Stimulated activated CD4-positive, alpha-beta T cell treated with anti-CD3 and anti-CD28 coated beads, Interleukin-2, amount 100 ng/mL, for 4 hours (primary cell): ENCODE measurements around the gene RSPH9.
A peak's percentile ranks its signal among the peaks of the same experiment; 100 is the strongest.
"Not testable (repeated sequence)": the region's sequence is repeated elsewhere in the genome, so short reads cannot be mapped to it uniquely, and the experiment has no call there.

ENCODE experiments used
- DNase-seq: peaks from one replicate; pipeline ENCODE4 v3.0.0-alpha.2; 2020; ENCODE audit warnings: low read depth

Gene RSPH9

DNA sequence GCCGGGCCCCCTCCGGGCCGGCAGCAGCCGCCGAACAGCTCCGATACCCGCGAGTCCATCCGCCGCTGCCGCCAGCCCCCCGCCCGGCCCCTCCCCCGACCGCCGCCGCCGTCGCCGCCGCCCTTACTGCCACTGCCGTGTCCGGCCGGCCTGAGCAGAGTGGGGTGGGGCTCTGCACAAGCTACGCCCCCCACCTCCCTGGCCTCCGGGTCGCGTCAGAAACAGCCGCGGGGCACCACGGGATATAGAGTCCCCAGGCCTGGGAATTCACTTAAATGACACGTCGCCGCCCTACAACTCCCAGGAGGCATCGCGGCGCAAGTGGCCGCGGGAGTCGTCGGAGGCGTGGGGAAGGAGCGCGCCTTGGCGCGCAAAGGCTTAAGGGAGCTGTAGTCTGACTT lies 15.7 kb upstream of the RSPH9 start, which contains the start of gene GTPBP2:
Gene GTPBP2 (minus strand): TSS at position 161 of the 401 bp plus-strand sequence. CDS start 102 bp downstream, at position 59.
- peak; percentile 96 for DNase-seq

DNA sequence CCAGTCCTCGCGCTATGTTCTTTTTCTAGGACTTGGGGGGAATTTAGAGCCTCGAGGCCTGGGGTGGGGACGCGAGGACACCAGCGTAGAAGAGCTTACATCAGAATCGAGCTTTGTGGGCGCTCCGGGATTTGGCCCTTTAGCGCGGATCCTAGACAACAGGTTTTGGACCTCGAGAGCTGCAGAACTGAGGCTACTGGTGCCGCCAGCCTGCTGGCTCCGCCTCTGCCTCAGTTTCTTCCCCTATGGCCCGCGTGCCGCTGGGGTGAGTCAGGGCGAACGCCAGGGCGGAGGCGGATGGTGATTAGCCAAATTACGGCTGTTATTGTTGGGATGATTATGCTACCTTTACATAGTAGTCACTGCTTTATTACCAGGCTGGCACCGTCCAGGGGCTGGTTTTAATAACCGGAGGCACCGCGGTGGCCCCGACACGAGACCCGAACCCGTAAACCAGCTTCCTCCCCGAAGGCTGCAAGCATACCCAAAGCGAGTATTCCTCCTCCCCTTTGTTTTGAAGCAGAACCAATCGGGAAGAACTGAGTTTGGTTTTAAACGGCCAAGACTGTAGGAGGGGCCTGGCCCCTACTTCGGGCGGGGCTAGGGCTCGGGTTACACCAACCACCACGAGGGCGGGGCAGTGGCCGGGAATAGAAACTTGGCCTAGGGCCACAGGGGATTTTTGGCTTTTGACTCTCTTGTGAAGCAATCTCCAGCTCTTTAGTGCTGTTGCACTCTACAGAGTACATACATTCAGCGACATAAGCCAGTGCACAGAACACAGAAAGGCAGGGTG lies 15.1 kb upstream of the RSPH9 start:
- DNase-seq = peak; percentile 78

DNA sequence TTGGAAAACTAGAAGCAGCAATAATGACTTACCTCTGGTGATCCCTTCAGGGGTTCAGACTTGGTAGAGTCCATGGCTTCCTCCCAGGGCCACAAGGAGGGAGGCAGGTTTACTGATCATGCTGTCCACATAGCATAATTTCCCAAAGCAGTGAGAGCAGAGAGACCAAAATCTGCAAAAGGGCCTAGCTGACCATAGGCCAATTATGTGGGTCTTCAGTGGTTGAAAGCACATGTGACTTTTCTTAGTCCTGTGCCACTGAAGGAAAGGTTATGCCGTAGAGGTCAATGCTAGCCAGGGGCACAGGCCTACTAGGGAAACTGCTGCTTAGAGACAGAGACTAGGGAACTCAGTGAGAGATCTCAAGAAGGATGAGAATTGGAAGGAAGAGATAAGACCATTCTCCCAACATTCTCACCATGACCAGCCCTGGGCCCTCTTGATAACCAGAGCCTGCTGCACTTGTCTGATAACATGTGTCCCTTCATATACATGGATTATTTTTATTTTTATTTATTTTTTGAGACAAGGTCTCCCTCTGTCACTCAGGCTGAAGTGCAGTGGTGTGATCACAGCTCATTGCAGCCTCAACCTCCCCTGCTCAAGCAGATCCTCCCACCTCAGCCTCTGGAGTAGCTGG lies 13.7 kb upstream of the RSPH9 start:
- no peak for DNase-seq

DNA sequence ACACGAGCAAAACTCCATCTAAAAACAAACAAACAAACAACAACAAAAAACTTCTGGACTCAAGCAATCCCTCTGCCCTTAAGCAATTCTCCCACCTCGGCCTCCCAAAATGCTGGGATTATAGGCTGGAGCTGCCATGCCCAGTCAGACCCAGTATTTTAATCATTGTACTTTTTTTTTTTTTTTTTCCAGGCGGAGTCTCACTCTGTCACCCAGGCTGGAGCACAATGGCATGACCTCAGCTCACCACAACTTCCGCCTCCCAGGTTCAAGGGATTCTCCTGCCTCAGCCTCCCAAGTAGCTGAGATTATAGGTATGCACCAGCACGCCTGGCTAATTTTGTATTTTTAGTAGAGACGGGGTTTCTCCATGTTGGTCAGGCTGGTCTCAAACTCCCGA lies 11.8 kb upstream of the RSPH9 start:
- DNase-seq = not testable (repeated sequence)

DNA sequence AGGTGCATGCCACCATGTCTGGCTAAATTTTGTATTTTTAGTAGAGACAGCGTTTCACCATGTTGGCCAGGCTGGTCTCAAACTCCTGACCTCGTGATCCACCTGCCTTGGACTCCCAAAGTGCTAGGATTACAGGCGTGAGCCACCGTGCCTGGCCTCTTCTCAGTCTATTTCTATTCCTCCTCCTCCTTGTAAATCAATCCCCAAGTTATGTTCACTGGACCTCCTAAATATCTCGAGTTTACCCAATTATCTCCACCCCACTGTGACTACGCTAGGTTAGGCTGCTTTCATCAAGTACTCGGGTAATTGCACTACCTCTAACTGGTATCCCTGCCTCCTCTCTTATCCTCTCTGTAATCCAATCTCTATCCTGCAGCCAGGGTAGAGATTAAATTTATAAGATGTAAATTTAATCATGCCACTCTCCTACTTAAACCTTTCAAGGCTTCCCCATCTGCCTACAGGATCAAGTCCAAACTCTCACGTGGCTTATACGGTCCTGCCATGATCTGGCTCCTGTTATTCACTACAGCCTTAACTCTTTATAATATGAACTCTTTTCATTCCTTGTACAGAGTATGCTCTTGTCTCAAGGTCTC lies 10.0 kb upstream of the RSPH9 start:
- DNase-seq = no peak

DNA sequence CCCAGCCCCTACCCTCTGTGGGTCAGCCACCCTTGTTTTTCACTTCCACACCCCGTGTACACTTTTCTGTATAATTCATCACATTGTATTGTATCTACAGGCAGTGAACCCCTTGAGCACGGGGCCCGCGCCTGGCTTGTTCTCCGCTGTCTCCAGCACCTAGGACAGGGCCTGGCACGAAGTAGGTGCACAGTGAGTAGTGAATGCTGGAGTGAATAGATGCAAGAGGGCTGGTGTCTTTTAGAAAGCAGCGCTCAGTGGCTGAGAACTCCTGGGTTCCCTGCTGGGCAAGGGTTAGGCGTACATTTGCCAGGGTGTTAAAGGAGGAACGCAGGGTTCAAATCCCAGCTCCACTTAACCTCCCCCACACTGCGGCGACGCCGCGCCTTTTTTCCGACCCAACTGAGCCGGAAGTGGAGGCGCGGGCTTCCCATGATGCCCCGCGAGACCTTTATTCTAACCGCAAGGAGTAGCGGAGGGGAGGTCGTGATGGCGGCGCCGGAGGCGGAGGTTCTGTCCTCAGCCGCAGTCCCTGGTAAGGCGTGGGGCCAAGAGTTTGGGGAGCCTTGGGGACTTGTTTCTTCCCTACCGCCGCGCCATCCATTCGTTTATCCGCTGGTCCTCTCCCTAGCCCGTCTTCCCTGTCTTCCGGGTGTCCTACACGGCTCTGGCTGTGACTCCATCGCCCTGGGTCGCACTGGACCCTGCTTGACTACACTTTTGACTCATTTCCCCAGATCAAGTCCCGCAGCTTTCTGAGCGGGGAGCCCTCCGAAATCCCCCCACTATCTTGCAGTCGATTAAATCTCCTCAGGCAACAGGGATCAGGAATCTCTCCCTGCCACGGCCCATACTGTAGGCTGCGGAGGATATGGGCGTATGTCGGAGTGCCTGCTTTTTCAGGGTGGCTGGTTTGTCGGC lies 9.2 kb upstream of the RSPH9 start, which contains the start of gene MAD2L1BP:
Gene MAD2L1BP (plus strand): TSS at position 454 of the 921 bp plus-strand sequence. CDS start 36 bp downstream, at position 490.
- DNase-seq = peak; percentile 83

DNA sequence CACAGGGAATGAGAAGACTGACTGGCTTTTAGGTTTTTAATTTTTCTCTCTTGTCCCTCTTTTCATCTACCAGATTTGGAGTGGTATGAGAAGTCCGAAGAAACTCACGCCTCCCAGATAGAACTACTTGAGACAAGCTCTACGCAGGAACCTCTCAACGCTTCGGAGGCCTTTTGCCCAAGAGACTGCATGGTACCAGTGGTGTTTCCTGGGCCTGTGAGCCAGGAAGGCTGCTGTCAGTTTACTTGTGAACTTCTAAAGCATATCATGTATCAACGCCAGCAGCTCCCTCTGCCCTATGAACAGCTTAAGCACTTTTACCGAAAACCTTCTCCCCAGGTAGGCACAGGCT lies 8.6 kb upstream of the RSPH9 start:
- DNase-seq = no peak

DNA sequence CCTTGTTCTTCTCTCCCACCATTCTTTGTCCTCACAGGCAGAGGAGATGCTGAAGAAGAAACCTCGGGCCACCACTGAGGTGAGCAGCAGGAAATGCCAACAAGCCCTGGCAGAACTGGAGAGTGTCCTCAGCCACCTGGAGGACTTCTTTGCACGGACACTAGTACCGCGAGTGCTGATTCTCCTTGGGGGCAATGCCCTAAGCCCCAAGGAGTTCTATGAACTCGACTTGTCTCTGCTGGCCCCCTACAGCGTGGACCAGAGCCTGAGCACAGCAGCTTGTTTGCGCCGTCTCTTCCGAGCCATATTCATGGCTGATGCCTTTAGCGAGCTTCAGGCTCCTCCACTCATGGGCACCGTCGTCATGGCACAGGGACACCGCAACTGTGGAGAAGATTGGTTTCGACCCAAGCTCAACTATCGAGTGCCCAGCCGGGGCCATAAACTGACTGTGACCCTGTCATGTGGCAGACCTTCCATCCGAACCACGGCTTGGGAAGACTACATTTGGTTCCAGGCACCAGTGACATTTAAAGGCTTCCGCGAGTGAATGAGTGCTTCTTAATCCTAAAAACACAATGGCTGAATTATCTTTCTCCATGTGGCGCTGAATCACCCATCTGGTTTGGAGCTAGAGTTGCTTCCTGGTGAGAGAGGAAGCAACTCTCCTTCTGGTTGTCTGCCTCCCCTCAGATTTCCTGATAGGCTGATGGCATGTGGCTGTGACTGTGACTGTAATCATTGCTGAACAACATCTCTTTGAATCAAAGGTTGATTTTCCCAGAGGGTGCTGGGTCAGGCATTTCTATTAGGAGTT lies 4.6 kb upstream of the RSPH9 start:
- no peak for DNase-seq

DNA sequence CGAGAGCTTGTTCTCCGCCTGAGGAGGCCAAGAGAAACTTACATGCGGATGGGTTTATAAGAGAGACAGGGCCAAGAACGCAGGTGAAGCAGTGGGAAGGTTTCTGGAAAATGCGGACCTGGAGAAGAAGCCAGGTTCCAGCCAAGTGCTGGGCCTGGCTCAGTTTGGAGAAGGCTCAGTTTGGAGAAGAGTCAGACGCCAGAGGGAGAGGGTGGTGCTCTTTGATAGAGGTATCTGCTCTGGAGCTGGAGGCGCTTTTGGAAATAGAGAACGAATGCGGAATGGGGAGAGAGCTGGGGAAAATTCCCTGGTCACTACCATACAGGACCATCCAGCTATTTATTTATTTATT lies 753 bp downstream of the RSPH9 start:
- no peak for DNase-seq

DNA sequence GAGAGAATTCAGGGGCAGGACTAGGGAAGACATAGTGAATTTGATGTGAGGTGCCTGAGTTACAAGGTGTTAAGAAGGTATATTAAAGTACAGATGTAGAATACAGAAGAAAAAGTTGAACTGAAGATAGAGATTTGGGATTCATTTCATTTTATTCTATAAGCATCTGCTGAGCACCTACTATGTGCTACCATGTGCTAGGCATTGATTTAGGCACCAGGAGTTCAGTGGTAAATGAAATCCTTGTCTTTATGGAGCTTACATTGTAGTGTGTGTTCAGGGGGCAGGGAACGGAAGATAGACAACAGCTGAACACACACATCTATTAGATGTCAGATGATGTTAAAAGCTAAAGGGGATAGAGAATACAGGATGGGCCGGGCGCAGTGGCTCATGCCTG lies 2.8 kb downstream of the RSPH9 start:
- DNase-seq = no peak

DNA sequence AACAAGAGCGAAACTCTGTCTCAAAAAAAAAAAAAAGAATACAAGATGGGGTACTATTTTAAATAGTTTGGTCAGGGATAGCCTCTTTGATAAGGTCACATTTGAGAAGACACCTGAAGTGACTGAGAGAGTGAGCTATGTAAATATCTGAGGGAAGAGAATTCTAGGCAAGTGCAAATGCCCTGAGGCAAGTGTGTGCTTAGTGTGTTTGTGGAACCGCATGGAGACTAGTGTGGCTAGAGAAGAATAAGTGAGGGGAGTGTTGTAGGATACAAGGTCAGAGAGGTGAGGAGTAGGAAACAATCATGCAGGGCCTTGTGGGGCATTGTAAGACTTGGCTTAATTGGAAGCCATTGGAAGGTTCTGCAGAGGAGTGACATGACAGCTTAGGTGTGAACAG lies 3.4 kb downstream of the RSPH9 start:
- no peak for DNase-seq

DNA sequence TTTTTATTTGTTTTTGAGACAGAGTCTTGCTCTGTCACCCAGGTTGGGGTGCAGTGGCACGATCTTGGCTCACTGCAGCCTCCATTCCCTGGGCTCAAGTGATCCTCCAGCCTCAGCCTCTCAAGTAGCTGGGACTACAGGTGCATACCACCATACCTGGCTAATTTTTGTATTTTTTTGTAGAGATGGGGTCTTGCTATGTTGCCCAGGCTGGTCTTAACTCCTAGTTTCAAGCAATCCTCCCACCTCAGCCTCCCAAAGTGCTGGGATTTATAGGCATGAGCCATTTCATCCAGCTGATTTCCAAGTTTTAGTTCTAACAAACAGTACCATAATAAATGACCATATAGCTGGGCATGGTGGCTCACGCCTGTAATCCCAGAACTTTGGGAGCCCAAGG lies 8.0 kb downstream of the RSPH9 start:
- DNase-seq = not testable (repeated sequence)

DNA sequence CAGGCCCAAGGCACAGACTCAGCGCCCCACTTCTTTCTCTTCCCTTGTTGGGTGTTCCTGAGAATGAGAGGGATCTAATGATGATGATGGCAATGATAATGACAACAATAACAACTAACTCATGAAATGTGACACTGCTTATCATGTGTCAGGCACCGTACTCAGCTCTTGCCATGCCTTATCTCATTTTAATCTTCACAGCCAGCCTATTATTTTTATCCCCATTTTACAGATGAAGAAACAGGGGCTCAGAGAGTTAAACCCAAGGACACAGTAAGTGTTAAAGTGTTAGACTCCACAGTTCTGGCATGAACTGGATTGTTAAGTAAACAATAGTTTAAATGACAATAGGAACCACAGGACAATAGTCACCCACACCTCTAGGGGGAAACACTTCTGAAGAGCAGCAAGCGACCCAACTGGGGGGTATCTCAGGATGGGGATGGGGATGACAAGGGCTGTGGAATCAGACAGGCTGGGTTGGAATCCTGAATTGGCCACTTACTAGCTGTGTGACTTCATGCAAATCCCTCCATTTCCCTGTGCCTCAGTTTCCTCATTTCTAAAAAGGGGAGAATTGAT lies 12.5 kb downstream of the RSPH9 start:
- DNase-seq = no peak

DNA sequence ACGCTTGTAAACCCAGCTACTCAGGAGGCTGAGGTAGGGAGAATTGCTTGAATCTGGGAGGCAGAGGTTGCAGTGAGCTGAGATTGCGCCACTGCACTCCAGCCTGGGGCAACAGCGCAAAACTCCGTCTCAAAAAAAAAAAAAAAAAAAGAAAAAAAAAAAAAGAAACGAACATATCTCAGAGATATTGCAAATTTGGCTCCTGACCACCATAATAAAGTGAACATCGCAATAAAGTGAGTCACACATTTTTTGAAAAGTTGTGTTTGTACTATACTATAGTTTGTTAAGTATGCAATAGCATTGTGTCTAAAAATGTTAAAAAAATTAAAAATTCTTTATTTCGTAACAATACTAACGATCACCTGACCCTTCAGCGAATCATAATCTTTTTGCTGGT lies 13.3 kb downstream of the RSPH9 start:
- no peak for DNase-seq

DNA sequence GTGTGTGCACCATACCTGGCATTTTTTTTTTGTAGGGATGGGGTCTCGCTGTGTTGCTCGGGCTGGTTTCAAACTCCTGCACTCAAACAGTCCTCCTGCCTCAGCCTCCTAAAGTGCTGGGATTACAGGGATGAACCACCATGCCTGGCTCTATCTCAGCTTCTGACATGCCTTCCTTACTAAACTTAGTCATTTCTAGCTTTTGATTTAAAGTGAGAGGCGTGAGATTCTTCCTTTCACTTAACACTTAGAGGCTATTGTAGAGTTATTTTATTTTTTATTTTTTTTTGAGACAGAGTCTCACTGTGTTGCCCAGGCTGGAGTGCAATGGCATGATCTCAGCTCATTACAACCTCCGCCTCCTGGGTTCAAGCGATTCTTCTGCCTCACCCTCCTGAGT lies 18.1 kb downstream of the RSPH9 start:
- not testable (repeated sequence) for DNase-seq

DNA sequence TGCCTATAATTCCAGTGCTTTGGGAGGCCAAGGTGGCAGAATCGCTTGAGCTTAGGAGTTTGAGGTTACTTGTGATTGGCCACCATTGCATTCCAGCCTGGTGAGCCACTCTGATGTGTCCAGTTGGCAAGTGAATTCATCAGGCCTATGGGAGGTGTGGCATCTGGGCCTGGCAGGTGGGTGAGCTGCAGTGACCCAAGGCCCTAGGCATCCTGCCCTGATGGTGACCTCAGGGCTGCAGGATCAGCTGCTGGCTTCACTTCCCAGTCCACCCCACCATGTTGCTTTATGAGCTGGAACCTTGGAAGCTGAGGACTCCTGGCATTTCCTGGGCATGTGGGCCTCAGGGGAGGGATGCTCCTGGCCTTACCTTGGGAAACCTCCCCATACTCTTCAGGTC lies 20.5 kb downstream of the RSPH9 start:
- no peak for DNase-seq

DNA sequence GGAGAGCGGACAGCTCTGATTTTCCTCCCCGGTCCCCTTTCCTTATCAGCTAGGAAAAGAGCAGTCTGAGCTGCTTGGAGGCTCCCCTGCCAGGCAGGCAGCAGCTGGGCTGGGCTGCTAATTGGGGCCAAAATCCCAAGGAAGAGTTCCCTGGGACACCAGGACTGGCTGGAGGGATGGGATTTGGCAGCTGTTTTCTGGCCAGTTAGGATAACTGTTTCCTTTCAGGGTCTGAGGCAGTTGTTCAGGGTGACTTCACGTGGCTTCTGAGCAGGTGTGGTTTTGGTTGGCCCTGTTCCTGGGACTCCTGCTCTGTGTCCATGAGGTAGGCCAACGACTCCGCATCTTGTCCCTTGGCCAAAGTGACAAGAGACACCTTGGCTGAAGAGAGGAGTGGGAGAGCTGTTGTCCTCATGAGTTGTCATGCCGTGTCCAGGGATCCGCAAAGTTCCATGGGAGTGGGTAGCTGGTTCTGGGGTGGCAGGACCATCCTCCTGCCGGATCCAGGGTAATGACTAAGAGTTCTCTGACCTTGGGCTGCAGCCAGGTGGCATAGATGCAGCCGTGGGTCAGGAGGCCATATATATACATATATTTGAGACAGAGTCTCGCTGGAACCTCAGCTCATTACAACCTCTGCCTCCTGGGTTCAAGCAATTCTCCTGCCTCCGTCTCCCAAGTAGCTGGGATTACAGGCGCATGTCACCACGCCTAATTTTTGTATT lies 21.5 kb downstream of the RSPH9 start:
- DNase-seq = no peak

DNA sequence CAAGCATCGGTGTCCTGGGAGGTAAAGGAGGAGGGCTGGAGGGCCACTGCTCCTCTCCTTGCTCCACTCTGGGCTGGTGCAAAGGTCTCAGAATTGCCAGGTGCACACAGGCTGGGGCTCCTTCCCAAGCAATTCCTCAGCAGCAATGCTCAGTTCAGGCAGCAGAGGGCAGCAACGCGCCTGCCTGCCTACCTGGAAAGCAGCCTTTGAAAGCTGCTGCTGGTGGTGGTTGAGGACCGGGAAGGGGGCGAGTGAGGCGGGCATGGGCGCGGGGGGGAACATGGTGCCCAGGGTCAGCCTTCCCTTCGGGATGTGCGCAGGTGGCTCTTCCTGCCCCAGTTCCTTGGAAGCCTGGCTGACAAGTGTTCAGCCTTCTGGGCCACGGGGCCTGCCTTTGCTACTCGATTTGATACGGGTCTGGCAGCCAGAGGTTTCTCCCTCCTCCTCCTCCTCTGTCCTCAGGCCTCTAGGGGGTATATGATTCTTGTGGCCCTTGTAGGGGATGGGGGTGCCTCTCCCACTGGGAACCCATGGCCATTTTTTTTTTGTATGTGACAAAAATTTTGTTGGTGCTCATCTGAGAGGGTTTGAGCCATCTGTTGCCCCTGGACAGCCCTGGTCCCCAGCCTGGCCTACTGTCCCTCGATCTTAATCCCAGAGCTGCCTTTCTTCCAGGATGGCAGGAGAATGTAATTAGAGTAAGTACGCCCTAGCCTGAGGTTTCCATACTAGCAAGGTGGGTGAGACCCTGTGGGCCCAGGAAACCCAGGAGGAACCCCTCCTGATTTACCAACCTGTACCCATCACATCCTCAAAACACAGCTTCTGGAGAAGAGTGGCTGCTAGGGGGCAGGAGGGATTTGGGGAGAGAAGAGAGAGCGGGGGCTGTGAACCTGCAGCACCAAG lies 22.7 kb downstream of the RSPH9 start:
- DNase-seq = peak; percentile 69
